Loucy (cell line): ENCODE data around the gene MOV10L1.

Source experiments
- EZH2phosphoT487 ChIP-seq: fragments of 200-600 bp; IDR thresholded peaks from 2 replicates; pipeline ENCODE4 v1.6.1; 2018; ENCODE audit warnings: antibody characterized with exemption, mild to moderate bottlenecking, moderate library complexity, borderline replicate concordance
- TF ChIP-seq, protein P1 (sequence below): fragments of 200-600 bp; sonication (generic); conservative IDR thresholded peaks from 2 replicates; pipeline ENCODE4 v1.5.1; 2014; ENCODE audit warnings: mild to moderate bottlenecking, antibody characterized with exemption, low read length

DNA sequence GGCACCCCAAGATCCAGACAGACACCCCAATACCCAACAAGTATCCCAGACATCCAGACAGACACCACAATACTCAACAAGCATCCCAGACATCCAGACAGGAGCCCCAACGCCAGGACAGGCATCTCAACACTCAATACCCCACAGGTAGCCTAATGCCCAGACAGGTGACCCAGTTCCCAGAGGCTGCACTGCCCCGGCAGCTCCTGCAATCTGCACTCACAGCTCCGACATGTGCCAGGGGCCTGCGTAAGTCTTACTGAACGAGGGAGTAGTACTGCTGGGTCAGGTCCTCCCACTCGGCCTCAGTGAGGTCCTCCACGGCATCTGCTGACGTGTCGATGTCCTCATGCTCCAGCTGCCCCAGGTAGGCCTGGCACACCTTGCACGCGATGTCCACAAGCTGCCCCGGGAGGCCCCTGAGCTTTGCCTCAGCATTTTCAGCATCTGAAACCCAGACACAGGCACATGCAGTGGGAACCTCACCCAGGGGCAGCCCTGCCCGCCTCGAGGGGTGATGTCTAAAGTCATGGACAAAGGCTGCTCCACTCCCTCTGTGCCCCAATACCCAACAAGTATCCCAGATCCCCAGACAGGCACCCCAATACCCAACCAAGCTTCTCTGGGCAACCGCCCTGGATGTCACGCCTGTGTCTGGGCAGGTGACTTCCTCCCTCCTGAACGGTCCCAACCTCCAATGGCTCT is 48.3 kb upstream of the MOV10L1 start:
- TF ChIP-seq, protein P1, sequence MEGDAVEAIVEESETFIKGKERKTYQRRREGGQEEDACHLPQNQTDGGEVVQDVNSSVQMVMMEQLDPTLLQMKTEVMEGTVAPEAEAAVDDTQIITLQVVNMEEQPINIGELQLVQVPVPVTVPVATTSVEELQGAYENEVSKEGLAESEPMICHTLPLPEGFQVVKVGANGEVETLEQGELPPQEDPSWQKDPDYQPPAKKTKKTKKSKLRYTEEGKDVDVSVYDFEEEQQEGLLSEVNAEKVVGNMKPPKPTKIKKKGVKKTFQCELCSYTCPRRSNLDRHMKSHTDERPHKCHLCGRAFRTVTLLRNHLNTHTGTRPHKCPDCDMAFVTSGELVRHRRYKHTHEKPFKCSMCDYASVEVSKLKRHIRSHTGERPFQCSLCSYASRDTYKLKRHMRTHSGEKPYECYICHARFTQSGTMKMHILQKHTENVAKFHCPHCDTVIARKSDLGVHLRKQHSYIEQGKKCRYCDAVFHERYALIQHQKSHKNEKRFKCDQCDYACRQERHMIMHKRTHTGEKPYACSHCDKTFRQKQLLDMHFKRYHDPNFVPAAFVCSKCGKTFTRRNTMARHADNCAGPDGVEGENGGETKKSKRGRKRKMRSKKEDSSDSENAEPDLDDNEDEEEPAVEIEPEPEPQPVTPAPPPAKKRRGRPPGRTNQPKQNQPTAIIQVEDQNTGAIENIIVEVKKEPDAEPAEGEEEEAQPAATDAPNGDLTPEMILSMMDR: no peak
- no peak for TF ChIP-seq EZH2phosphoT487
